Loucy (cell line): Measurements from ENCODE around the gene GNAZ.

ENCODE experiments used
- EZH2phosphoT487 ChIP-seq: fragments of 200-600 bp; IDR thresholded peaks from 2 replicates; pipeline ENCODE4 v1.6.1; 2018; ENCODE audit warnings: antibody characterized with exemption, mild to moderate bottlenecking, moderate library complexity, borderline replicate concordance
- TF ChIP-seq, protein P1 (sequence below): fragments of 200-600 bp; sonication (generic); conservative IDR thresholded peaks from 2 replicates; pipeline ENCODE4 v1.5.1; 2014; ENCODE audit warnings: mild to moderate bottlenecking, antibody characterized with exemption, low read length

DNA sequence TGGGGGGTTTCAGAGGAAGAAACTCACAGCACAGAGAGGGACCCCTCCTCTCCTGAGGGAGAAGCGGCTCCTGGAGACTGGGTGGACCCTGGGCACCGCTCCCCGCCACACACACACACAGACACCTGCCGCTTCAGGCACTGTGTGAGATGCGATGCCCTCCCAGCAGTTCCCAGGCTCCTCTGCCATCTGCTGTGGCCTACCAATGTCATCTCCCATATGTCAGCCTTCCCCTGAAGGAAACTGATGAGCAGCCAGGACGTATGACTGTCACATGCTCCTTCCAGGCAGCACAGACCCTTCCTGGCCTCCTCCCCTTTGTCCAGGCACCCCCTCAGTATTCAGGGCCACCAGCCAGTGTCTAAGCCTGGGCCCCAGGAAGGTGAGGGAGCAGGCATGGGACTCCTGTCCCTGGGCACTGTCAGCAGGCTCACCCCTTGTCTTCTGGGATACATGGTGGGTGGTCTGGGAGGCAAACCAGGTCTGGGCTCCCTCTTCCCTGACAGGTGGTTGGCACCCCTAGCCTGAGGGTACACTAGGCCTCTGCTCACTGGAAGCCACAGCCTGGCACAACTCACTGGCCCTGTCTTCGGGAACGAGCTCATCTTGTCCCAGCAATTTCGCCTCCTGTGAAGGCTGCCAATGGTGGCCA, 98.2 kb downstream of the GNAZ start:
- TF ChIP-seq, protein P1, sequence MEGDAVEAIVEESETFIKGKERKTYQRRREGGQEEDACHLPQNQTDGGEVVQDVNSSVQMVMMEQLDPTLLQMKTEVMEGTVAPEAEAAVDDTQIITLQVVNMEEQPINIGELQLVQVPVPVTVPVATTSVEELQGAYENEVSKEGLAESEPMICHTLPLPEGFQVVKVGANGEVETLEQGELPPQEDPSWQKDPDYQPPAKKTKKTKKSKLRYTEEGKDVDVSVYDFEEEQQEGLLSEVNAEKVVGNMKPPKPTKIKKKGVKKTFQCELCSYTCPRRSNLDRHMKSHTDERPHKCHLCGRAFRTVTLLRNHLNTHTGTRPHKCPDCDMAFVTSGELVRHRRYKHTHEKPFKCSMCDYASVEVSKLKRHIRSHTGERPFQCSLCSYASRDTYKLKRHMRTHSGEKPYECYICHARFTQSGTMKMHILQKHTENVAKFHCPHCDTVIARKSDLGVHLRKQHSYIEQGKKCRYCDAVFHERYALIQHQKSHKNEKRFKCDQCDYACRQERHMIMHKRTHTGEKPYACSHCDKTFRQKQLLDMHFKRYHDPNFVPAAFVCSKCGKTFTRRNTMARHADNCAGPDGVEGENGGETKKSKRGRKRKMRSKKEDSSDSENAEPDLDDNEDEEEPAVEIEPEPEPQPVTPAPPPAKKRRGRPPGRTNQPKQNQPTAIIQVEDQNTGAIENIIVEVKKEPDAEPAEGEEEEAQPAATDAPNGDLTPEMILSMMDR = no peak
- no peak for TF ChIP-seq EZH2phosphoT487
